GM21447 (cell line): ENCODE results near the gene CPAMD8.
"Not testable (repeated sequence)": the region's sequence is repeated elsewhere in the genome, so short reads cannot be mapped to it uniquely, and the experiment has no call there.

Source experiments
- ATAC-seq: cut with Tn5 transposase; IDR thresholded peaks from one replicate; pipeline ENCODE4 v1.9.1; 2021; ENCODE audit not compliant: unreplicated experiment

The CPAMD8 gene

DNA sequence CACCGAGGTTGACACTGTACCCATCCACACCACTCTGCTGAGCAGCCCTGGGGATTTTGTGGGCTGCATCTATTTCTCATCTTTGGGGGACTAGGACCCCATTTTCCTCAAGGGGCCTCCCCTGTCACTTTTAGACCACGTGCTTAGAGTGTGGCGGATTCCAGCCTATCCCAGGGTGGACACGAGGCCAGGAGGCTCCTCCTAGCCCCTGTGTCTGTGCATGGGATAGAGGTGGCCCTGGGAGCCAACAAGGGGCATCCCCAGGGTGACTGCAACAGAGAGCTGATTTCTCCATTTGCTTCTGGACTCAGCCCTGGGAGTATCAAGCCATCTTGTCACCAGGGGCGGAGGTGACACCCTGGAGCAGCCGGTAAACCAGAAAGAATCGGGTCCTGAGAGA lies 24.2 kb downstream of the CPAMD8 start:
- no peak for ATAC-seq

DNA sequence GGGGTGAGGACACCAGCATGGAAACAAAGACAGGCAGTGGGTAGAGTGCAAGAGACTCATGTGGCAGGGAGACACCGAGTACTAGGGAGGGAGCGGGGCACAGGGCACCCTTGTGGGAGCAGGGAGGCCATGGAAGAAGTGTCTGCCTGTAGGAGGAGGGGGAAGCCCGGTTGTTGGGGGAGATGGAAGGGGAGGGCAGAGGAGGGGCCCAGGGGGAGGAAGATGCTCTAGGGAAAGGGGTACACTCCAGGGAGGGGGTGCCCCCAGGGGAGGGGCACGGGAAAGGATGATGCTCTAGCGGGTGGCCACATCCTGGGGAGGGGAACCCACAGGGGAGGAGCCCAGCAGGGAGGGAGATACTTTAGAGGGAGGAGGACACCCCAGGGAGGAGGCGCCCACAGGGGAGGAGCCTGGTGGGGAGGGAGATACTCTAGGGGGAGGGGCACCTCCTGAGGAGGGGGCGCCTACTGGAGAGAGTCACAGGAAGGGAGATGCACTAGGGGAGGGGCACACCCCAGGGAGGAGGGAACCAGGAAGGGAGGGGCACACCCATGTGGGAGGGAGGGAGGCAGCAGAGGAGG lies 24.9 kb downstream of the CPAMD8 start:
- ATAC-seq: no peak

DNA sequence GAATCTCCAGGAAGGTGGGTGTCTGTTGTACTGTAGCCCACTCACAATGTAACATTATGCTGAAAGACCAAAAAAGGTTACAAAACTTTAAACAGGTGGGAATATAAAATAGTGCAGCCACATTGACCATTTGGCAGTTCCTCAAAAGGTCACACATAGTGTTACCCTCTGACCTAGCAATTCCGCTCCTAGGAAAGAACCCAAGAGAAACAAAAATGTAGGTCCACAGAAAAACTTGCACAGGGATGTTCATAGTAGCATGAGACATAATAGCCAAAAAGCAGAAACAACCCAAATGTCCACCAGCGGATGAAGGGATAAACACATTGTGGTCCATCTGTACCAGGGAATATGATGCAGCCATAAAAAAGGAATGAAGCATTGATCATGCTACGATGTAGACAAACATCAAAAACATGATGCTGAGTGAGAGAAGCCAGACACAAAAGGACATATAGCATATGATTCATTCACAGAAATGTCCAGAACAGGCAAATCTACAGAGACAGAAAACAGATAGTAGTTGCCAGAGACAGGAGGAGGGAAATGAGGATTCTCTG lies 27.9 kb downstream of the CPAMD8 start:
- ATAC-seq: no peak

DNA sequence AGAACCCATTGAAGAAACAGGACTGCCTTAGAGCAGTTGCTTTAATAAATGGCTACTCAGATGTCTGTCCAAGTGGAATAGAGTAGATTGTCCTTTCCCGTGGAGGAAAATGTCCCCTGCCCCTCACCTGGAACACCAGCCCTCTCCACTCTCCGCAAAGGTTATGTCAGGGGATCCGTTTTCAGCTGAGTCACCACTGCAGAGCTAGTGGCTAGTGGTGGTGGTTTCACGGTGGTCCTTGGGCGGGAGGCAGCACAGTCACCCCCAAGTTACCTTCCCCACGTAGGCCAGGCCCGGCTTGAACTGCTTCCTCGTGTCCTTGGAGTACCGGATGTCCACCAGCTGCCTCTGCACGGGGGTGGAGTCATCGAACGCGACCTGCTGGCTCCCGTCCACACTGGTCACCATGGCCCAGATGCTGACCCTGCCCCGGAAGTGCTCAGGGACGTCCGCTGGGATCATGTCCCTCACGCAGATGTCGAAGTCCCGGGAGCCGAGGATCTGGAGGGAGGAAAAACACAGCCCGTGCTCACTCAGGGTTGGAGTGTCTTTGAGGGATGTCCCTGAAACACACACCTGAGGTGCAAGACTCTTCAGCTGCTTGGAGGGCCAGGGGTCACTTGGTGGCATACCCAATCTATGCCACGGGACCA lies 29.6 kb downstream of the CPAMD8 start:
- ATAC-seq: not testable (repeated sequence)

DNA sequence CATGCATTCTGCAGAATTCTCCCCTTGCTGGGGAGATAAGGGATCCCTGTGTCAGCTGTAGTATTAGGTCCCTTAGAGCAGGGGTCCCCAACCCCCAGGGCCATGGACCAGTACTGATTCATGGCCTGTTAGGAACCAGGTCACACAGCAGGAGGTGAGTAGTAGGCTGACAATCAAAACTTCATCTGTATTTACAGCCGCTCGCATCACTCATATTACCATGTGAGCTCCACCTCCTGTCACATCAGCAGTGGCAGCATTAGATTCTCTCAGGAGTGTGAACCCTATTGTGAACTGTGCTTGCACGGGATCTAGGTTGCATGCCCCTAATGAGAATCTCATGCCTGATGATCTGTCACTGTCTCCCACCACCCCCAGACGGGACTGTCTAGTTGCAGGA lies 37.9 kb downstream of the CPAMD8 start:
- ATAC-seq: no peak

DNA sequence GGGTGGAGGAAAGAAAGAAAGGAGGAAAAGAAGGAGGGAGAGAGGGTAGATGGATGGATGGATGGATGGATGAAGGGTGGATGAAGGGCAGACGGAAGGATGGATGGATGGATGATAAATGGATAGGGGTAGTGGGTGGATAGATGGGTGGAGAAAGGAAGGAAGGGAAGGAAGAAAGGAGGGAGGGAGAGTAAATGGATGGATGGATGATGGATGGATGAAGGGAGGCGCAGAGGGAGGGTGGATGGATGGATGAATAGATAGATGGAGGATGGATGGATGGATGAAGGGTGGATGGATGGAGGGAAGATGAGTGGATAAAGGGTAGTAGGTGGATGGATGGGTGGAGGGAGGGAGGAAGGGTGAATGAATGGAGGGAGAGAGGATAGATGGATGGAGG lies 41.2 kb downstream of the CPAMD8 start:
- ATAC-seq: no peak

DNA sequence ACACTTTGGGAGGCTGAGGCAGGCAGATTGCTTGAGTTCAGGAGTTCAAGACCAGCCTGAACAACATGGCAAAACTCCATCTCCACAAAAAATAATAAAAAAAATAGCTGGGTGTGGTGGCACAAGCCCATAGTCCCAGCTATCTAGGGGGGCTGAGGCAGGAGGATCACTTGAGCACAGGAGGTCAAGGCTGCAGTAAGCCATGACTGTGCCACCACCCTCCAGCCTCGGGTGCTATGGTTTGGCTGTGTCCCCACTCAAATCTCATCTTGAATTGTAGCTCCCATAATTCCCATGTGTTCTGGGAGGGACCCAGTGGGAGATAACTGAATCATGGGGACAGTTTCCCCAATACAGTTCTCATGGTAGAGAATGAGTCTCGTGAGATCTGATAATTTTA lies 44.0 kb downstream of the CPAMD8 start:
- ATAC-seq: not testable (repeated sequence)

DNA sequence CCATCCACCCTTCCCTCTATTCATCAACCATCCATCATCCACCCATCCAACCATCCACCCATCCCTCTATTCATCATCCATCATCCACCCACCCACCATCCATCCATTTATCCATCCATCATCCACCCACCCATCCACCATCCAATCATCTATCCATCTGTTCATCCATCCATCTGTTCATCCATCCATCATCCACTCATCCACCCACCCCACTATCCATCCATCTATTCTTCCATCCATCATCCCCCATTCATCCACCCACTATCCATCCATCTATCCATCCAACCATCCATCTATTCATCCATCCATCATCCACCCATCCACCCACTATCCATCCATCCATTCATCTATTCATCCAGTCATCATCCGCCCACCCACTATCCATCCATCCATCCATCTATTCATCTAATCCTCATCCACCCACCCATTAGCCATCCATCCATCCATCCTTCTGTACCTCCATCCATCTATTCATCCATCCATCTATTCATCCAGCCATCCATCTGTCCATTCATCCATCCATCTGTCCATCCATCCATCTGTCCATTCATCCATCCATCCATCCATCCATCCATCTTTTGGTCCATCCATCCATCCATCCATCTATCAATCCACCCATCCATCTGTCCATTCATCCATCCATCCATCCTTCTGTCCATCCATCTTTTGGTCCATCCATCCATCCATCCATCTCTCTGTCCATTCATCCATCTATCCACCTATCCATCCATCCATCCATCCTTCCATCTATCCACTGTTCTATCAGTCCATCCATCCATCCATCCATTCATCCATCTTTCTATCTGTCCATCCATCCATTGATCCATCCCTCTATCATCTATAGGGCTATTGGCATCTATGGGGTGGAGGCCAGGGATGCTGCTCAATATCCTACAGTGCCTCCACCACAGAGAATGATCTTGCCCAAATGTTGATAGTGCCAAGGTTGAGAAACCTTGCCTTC lies 47.5 kb downstream of the CPAMD8 start:
- ATAC-seq: no peak

DNA sequence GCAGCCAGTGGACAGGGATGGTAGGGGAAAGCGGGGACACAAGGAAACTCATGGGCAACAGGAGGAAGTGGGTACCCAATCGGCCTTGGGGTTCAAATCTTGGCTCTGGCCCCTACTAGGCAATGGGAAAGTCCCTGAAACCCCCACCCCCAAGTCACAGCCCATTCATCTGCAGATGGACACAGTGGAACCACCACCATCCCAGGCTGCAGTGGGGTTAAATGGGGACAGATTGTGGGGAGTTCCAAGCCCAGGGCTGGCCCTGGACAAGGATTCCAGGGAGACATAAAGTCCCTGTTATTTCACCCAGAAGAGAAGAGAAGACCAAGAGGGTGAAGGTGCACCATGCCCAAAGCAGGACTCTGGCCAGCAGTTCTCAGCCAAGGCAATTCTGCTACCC lies 48.5 kb downstream of the CPAMD8 start:
- no peak for ATAC-seq

DNA sequence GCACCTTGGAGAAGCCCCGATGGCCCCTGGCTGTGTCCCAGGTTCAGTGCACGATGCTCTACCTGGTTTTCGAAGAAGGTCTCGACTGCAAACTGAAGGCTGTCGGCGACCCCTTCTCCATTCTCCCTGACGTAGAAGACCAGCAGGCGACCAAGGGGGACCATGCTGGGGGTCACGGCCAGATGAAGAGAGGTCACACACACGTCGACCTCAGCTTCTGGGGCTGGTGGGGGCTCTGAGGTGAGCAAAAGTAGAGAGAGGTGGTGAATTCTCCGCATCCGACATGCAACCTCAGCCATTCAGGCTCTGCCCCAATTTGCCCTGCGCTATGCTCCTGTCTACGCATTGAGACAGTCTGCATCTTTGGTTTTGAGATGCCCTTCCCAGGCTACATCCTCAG lies 49.3 kb downstream of the CPAMD8 start:
- no peak for ATAC-seq

DNA sequence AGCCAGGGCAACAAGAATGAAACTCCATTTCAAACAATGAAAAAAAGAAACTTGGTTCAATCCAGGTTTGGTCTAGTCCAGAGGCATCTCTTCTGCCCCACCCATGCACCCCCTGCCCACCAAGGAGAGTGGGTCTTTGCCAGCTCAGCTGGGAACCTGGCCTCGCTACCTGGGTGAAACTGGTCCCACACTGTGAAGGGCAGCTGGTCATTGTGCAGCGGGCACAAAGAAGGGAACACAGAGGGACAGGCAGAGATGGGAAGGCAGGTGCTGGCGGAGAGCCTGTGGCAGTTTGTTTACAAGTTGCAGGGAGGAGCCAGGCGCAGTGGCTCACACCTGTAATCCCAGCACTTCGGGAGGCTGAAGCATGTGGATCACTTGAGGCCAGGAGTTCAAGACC lies 50.2 kb downstream of the CPAMD8 start:
- no peak for ATAC-seq

DNA sequence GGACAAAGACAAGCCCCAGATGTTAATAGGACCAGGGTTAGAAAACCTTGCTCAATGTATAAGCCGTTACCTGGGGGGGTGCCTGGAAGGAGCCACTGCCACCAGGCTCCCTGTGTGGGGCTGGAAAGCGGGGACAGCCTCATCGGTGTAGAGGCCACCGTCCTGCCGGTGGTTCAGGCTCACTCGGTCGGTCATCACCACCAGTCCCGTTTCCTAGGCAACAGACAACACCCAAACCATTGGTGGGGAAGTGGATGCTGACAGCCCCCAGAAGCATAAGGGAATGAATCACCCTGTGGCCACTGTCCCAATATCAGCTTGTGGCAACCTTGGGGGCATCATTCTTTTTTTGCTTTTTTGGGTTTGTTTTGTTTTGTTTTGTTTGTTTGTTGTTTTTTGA lies 55.8 kb downstream of the CPAMD8 start:
- ATAC-seq: no peak

DNA sequence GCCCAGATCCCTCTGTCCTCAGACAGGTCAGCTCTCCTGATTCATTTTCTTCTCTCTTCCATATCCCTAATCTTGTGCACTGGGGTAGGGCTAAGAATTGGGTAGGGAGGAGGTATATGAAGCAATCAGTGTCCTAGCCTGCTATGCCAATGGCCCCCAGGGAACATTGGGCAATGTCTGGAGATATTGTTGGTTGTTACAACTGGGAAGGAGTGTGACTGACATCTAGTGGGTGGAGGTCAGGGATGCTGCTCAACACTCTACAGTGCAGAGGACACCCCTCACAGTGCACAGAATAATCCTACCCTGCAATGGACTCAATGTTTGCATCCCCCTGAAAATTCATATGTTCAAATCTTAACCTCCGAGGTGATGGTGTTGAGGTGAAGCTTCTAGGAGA lies 57.5 kb downstream of the CPAMD8 start:
- no peak for ATAC-seq

DNA sequence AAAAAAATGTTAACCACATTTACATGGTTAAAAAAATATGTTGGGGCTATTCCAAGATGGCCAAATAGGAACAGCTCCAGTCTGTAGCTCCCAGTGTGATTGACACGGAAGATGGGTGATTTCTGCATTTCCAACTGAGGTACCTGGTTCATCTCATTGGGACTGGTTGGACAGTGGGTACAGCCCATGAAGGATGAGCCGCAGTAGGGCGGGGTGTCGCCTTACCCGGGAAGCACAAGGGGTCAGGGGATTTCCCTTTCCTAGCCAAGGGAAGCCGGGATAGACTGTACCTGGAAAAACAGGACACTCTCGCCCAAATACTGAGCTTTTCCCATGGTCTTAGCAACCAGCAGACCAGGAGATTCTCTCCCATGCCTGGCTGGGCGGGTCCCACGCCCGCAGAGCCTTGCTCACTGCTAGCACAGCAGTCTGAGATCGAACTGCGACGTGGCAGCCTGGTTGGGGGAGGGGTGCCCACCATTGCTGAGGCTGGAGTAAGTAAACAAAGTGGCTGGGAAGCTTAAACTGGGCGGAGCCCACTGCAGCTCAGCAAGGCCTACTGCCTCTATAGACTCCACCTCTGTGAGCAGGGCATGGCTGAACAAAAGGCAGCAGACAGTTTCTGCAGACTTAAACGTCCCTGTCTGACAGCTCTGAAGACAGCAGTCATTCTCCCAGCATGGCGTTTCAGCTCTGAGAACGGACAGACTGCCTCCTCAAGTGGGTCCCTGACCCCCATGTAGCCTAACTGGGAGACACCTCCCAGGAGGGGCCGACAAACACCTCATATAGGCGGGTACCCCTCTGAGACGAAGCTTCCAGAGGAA lies 65.4 kb downstream of the CPAMD8 start:
- not testable (repeated sequence) for ATAC-seq

DNA sequence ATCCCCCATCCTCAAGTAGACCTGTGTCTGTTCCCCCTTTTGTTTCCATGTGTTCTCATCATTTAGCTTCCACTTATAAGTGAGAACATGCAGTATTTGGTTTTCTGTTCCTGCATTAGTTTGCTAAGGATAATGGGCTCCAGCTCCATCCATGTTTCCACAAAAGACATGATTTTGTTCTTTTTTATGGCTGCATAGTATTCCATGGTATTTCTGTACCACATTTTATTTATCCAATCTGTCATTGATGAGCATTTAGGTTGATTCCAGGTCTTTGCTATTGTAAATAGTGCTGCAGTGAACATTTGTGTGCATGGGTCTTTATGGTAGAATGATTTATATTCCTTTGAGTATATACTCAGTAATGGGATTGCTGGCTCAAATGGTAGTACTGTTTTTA lies 68.3 kb downstream of the CPAMD8 start:
- not testable (repeated sequence) for ATAC-seq

DNA sequence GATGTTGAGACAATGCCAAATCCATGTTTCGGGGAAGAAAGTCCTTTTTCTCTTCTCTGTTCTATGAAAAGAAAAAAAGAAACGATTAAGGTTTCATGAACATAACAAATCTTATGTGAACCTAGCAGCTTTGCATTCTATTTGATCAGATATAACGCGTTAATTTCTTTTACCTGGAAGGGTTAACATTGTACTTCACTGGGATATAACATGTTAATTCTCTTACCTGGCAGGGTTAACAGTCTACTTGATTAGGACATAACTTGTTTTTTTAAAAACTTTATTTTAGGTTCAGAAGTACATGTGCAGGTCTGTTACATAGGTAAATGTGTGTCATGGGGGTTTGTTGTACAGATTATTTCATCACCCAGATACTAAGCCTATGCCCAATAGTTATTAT lies 68.8 kb downstream of the CPAMD8 start:
- ATAC-seq: no peak

DNA sequence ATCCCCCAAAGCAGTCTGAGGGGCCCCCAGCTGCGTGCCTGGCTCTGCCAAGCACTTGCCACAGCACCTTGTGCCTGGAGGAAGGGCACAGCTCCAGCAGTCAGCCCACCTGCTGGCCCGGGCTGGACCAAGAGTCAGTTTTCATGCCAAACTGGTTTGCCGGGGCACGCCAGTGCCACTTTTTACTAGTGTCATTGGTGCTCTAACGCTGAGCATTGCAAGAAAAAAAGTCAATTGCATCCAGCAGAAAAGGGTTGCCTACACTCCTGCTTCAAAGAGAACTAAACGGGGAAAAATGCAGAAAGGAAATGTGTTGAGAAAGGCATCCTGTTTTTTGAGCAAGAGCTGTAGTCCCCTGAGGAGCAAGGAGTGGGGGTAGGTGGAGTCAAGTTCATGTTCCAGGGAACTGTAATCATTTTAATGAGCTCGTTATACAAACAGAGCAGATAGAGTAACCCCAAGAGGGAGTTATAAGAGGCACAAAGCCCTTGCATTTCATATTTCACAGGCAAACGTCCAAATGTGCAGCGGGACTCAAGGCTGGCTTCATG lies 69.4 kb downstream of the CPAMD8 start:
- no peak for ATAC-seq

DNA sequence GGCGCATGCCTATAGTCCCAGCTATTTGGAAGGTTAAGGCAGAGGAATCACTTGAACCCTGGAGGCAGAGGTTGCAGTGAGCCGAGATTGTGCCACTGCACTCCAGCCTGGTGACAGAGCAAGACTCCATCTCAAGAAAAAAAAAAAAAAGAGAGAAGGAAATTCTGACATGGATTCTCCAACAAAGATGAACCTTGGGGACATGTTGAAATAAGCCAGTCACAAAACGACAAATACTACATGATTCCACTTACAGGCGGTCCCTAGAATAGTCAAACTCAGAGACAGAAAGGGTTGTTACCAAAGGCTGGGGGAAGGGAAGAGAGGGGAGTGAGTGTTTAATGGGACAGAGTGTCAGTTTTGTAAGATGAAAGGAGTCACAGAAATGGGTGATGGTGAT lies 71.4 kb downstream of the CPAMD8 start:
- ATAC-seq: no peak

DNA sequence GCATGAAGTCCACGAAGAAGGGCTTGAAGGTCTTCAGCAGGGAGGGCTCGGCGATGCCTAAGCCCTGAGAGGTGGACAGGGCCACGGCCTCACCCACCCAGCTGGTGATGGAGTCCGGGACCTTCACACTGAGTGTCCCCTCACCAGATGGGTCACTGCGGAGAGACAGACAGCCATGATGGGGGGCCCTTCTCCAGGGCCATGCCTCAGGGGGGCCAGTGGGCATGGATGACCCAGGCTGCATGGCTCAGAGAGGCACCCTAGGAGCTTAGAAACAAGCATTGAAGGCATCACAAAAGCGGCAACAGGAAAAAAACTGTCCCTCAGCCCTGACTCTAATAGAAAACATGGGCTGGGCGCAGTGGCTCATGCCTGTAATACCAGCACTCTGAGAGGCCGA lies 74.6 kb downstream of the CPAMD8 start:
- ATAC-seq: no peak

DNA sequence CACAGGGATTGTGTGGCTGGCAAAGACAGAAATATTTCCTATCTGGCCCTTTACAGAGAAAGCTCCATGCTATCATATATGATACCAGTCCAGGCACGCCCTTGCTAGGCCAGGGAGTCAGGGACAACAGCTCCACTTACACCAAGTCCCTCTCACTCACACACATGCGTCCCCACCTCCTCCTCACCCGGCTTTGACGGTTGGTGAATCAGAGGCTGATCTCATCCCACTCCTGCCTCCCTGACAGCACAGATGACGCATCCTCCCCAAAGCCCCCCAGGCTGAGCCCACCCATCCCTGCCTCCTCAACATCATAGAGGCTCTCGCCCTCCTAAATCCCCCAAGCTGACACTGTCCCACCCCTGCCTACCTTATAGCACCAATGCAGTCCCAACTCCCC lies 75.1 kb downstream of the CPAMD8 start:
- ATAC-seq: no peak
